HG02970 (cell line): ENCODE data around the gene ZNF579.
"Not testable (repeated sequence)": the region's sequence is repeated elsewhere in the genome, so short reads cannot be mapped to it uniquely, and the experiment has no call there.

Source experiments
- ATAC-seq: cut with Tn5 transposase; IDR thresholded peaks from one replicate; pipeline ENCODE4 v1.9.1; 2021; ENCODE audit warnings: mild to moderate bottlenecking, moderate library complexity, moderate number of reproducible peaks; ENCODE audit not compliant: unreplicated experiment, low FRiP score

The ZNF579 gene

GRCh38 chr19:55578761-55579747 lies 1.6 kb downstream of the ZNF579 start:
- ATAC-seq = no peak

DNA sequence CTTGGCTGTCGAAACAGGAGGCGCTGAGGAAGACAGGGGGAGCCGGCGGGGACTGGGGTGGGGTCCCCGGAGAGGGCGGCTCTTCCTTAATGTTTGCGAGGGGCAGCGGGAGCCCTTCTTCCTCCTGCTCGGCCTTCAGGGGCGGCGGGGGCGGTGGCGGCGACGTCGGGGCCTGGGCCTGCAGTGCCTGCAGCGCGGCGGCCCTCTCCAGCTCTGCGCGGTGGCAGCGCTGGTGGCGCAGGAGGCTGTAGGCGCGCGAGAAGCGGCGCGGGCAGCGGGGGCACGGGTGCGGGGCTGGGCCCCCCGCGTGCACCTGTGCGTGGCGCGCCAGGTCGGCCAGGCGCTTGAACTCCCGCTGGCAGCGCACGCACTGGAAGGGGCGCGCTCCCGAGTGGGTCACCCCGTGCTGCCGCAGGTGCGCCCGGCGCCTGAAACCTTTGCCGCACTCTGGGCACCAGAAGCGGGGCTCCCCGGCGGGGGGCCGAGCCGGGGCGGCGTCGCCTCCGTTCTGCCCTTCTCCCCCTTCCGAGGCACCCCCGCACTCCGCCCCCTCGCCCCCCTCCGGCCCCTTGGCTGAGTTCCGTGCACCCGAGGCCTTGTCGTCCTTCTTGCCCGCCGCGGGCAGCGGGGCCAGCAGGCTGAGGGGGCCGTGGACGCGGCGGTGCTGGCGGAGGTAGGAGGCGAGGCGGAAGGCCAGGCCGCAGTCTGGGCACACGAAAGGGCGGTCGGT lies 2.5 kb downstream of the ZNF579 start:
- ATAC-seq = no peak

- no peak for ATAC-seq
Measured at GRCh38 chr19:55576746-55577145, 3.9 kb downstream of the ZNF579 start.

DNA sequence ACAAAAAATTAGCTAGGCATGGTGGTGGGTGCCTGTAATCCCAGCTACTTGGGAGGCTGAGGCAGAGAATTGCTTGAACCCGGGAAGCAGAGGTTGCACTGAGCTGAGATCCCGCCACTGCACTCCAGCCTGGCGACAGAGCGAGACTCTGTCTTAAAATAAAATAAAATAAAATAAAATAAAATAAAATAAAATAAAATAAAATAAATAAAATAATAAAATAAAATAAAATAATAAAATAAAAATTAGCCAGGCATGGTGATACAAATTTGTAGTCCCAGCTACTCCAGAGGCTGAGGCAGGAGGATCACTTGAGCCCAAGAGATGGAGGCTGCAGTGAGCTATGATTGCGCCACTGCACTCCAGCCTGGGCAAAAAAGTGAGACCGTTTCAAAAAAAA lies 6.7 kb downstream of the ZNF579 start:
- not testable (repeated sequence) for ATAC-seq

DNA sequence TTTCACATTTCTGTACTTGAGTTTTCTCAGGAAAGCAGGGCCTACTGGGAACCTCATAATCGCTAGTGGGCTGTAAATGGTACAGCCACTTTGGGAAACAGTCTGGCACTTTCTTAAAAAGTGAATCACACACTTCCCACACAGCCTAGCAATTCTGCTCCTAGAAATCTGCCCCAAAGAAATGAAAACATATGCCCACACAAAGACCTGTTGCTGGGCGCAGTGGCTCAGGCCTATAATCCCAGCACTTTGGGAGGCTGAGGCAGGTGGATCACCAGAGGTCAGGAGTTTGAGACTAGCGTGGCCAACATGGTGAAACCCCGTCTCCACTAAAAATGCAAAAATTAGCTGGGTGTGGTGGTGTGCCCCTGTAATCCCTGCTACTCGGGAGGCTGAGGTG lies 11.2 kb downstream of the ZNF579 start:
- ATAC-seq = not testable (repeated sequence)

DNA sequence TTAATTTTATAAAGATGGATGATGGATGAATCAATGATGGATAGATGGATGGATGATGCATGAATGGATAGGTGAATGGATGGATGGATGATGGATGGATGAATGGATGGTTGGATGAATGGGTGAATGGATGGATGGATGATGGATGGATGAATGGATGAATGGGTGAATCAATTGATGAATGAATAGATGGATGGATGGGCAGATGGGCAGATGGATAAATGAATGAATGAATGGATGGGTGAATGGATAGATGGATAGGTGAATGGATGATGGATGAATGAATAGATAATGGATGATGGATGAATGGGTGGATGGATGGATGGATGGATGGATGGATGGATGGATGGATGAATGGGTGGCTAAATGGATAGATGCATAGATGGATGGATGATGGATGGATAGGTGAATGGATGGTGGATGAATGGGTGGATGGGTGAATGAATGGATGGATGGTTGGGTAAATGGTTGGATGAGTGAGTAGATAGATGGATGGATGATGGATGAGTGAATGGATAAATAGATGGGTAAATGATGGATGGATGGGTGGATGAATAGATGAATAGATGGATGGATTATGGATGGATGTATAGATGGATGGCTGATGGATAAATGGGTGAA lies 12.8 kb downstream of the ZNF579 start:
- ATAC-seq = no peak

GRCh38 chr19:55566823-55567222 lies 13.8 kb downstream of the ZNF579 start:
- no peak for ATAC-seq

DNA sequence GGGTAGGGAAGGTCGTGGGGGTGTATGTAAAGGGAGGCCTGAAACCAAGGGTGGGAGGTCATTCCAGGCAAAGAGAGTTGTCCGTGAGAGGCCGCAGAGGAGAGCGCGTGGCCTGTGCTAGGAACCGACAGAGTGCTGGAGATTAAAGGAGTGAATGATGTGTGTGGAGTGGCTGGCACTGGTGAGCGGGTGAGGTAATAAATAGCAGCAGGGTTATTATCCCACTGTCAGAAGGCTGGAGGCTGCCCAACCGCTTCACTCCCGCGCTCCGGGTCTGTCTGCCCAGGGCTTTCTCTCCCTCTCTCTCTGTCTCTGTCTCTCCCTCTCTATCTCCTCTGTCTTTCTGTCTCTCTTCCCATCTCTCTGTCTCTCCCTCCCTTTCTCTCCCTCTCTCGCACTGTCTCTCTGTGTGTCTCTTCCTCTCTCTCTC lies 17.4 kb downstream of the ZNF579 start:
- ATAC-seq = no peak

- ATAC-seq = no peak
Measured at GRCh38 chr19:55559684-55560083, 21.0 kb downstream of the ZNF579 start.

DNA sequence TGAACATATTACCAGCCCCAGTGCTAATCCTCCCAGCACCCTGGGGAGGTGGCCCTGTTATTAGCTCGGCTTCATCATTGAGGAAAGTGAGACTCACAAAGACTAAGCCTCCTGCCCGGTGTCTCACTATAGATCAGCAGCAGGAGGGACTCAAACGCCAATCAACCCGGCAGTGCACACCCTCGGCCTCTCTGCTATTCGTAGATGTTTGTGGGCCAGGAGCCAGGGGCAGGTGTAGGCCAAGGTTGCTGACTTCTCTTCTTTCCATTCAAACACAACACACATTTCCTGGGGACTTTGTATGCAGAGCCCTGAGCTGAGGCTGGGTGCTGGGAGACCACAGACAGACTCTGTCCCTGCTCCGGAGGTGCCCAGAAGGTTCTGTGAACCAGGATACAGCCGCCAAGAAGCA lies 25.9 kb downstream of the ZNF579 start:
- ATAC-seq = no peak

DNA sequence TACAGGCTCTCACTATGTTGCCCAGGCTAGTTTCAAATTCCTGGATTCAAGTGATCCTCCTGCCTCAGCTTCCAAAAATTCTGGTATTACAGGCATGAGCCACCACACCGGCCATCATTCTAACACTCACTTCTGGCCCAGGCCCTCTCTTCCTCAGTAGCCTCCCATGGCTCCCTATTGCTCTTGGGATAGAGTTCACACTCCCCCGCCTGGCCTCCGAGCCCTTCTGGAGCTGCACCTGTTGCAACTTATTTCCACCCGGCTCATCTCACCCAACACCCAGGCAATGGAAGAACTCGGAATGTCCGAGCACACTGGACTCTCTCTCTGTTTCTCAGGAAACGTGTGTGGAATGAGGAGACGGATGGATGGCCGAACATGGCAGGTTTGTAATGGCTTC lies 26.3 kb downstream of the ZNF579 start:
- no peak for ATAC-seq

DNA sequence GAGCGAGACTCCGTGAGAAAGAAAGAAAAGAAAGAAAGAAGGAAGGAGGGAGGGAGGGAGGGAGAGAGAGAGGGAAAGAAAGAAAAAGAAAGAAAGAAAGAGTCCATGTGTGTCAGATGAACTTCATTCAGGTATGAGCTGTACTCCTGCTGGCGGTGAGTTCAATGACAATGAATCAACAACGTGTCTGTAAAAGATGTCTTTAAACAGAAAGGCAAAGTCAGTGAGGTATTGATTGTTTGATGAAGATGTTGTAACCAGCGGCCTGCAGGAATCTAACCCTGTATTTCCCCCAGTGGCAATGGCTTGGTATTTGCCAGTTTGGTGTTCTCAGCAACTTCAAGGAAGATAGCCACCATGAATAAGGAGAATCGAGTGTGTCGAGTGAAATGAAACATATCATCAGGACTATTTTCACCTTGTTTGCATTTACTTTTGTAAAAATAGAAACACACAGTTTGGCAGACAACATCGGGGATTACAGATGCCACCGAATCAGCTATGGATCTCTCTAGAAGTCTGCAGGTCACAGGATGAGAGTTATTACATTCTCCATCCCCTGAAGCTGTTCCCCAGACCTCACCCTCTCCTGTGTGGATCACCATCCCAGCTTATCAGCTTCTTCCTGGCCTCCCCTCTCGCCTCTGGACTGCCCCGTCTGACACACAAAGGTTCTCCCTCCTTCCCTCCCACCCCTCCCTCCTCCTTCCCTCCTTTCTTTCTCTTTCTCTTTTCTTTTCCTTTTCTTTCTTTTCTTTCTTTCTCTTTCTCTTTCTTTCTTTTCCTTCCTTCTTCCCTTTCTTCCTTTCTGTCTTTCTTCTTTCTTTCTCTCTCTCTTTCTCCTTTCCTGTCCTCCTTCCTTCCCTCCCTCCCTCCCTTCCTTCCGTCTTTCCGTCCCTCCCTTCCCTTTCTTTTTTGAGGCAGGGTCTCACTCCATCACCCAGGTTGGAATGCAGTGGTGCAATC lies 27.1 kb downstream of the ZNF579 start:
- ATAC-seq = no peak

- ATAC-seq = no peak
Measured at GRCh38 chr19:55552620-55553019, 28.0 kb downstream of the ZNF579 start.

- ATAC-seq = no peak
Measured at GRCh38 chr19:55552206-55552605, 28.4 kb downstream of the ZNF579 start.

DNA sequence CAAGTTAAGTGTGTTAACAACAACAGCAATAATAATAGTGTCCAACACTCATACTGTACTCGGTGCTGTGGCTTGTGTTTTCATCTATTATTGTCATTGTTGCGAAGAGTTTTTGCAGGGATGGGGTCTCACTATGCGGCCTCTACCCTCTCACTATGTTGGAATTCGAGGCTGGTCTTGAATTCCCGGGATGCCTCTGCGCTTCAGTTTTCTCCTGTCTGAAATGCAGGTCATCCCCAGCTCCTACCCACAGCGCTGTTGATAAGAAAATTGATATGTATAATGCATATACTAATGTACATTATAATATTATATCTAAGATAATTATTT lies 30.4 kb downstream of the ZNF579 start:
- no peak for ATAC-seq

GRCh38 chr19:55549500-55550320 lies 30.9 kb downstream of the ZNF579 start:
- ATAC-seq = no peak

DNA sequence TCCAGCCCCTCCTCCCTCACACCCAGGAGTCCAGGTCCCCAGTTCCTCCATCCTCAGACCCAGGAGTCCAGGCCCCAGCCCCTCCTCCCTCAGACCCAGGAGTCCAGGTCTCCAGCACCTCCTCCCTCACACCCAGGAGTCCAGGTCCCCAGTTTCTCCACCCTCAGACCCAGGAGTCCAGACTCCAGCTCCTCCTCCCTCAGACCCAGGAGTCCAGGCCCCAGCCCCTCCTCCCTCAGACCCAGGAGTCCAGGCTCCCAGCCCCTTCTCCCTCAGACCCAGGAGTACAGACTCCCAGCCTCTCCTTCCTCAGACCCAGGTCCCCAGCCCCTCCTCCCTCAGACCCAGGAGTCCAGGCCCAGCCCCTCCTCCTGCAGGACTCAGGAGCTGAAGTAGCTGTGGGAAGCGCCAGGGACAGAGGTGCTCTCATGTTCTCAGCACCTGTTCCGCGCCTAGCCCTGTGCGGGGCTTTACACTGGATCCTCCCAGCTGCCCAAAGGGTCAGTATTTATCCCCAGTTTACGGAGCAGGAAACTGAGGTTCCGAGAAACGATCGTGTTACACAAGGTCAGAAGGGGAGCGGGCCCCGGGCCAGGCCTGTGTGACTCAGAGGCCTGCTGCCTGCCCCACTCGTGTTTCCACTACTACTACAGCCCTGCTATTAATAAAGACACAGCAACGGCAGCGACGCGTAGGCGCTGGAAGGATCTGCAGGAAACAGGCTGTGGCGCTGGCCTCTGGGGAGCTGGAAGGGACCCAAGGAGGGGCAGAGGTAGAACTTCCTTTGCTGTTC lies 33.6 kb downstream of the ZNF579 start:
- ATAC-seq = no peak

DNA sequence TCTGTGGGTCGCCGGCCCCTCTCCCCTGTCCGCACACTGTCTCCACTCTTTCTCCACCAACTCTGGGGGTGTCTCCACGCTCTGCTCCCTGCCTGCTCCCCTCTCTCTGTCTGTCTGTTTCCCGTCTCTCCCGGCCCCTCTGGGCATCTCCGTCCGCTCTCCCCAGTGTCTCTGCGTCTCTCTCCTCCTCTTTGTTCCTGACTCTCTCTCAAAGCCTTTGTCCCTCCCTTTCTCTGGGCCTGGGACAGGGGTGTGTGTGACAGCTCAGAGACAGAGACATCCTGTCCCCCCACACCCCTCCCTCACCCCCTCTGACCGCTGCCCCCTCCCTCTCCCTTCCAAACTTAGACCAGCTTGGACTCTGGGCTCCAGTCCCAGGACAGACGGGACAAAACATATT lies 34.6 kb downstream of the ZNF579 start:
- ATAC-seq = no peak
